WTC11 (cell line): Measurements from ENCODE around the gene CEP295NL. TPM values are rescaled to one million over a fixed set of nuclear protein-coding genes. Genes with fewer than 3 reads are reported as not detected.

ENCODE experiments used
- ATAC-seq: fragments of 200-7000 bp; cut with Tn5 transposase; 2 replicates; pipeline ENCODE4 v1.10.0; 2021; ENCODE audit warnings: mild to moderate bottlenecking, moderate library complexity
- CTCF ChIA-PET: fragments of 300-600 bp; sonication (Branson Sonifier 250); formaldehyde crosslinking; loops from one replicate; lab custom pipeline; 2021; ENCODE audit warnings: antibody characterized with exemption; lab: Charles Lee
- POLR2A ChIA-PET: fragments of 350-600 bp; sonication (Branson Sonifier 250); formaldehyde crosslinking; loops from one replicate; lab custom pipeline; 2021; ENCODE audit warnings: antibody characterized with exemption; lab: Charles Lee
- DNase-seq: peaks from one replicate; pipeline ENCODE4 v3.0.0; 2021; ENCODE audit warnings: low spot score
- H3K27ac Mint-ChIP-seq: 2 replicates; pipeline ENCODE4 v1.8.0; 2021; ENCODE audit warnings: mixed read lengths
- H3K27me3 Mint-ChIP-seq: 2 replicates; pipeline ENCODE4 v1.8.0; 2021; ENCODE audit warnings: low read depth, mild to moderate bottlenecking, moderate library complexity, mixed read lengths
- H3K36me3 Mint-ChIP-seq: 2 replicates; pipeline ENCODE4 v1.8.0; 2021; ENCODE audit warnings: mixed read lengths
- H3K4me1 Mint-ChIP-seq: 2 replicates; pipeline ENCODE4 v1.8.0; 2022; ENCODE audit warnings: mixed read lengths
- H3K4me3 Mint-ChIP-seq: 2 replicates; pipeline ENCODE4 v1.8.0; 2021; ENCODE audit warnings: mild to moderate bottlenecking, moderate library complexity, mixed read lengths
- H3K9me3 Mint-ChIP-seq: 2 replicates; pipeline ENCODE4 v1.8.0; 2021; ENCODE audit warnings: mixed read lengths
- ESRRA ChIP-seq: sonication (generic); formaldehyde crosslinking; IDR thresholded peaks from 2 replicates; pipeline ENCODE4 v1.8.1; 2022; ENCODE audit warnings: mild to moderate bottlenecking, missing genetic modification reagents, borderline replicate concordance
- ETV6 ChIP-seq: sonication (generic); formaldehyde crosslinking; IDR thresholded peaks from 2 replicates; pipeline ENCODE4 v1.8.1; 2022; ENCODE audit warnings: mild to moderate bottlenecking, missing genetic modification reagents
- FOXP4 ChIP-seq: sonication (generic); formaldehyde crosslinking; IDR thresholded peaks from 2 replicates; pipeline ENCODE4 v1.8.0; 2022; ENCODE audit warnings: mild to moderate bottlenecking, missing genetic modification reagents
- GTF2I ChIP-seq: fragments of 250-450 bp; sonication (Bioruptor Pico); conservative IDR thresholded peaks from 2 replicates; pipeline ENCODE4 v1.4.0; 2021; ENCODE audit warnings: mild to moderate bottlenecking
- IRF2 ChIP-seq: sonication (generic); formaldehyde crosslinking; IDR thresholded peaks from 2 replicates; pipeline ENCODE4 v1.8.0; 2022; ENCODE audit warnings: low read depth, missing genetic modification reagents, borderline replicate concordance
- NFATC4 ChIP-seq: fragments of 250-450 bp; sonication (Bioruptor Pico); IDR thresholded peaks from 2 replicates; pipeline ENCODE4 v1.9.0; 2021; ENCODE audit warnings: mild to moderate bottlenecking
- NFYB ChIP-seq: sonication (generic); formaldehyde crosslinking; conservative IDR thresholded peaks from 2 replicates; pipeline ENCODE4 v1.8.0; 2022; ENCODE audit warnings: low read depth, missing genetic modification reagents
- NR3C1 ChIP-seq: sonication (generic); formaldehyde crosslinking; conservative IDR thresholded peaks from 2 replicates; pipeline ENCODE4 v1.8.1; 2023; ENCODE audit warnings: low read depth, mild to moderate bottlenecking, missing genetic modification reagents
- PRDM15 ChIP-seq: sonication (generic); formaldehyde crosslinking; IDR thresholded peaks from 2 replicates; pipeline ENCODE4 v1.8.0; 2022; ENCODE audit warnings: missing genetic modification reagents
- PRRX2 ChIP-seq: fragments of 250-450 bp; sonication (Bioruptor Pico); IDR thresholded peaks from 2 replicates; pipeline ENCODE4 v1.8.0; 2021; ENCODE audit warnings: mild to moderate bottlenecking
- RORB ChIP-seq: fragments of 250-450 bp; sonication (Bioruptor Pico); IDR thresholded peaks from 2 replicates; pipeline ENCODE4 v1.9.0; 2021; ENCODE audit warnings: mild to moderate bottlenecking
- ZBTB21 ChIP-seq: sonication (generic); formaldehyde crosslinking; IDR thresholded peaks from 2 replicates; pipeline ENCODE4 v1.8.1; 2023; ENCODE audit warnings: mild to moderate bottlenecking, missing genetic modification reagents, borderline replicate concordance
- ZNF219 ChIP-seq: sonication (generic); formaldehyde crosslinking; IDR thresholded peaks from 2 replicates; pipeline ENCODE4 v1.8.0; 2023; ENCODE audit warnings: missing genetic modification reagents, mild to moderate bottlenecking, borderline replicate concordance
- ZNF232 ChIP-seq: sonication (generic); formaldehyde crosslinking; IDR thresholded peaks from 2 replicates; pipeline ENCODE4 v1.8.0; 2022; ENCODE audit warnings: mild to moderate bottlenecking, missing genetic modification reagents
- ZNF263 ChIP-seq: sonication (generic); formaldehyde crosslinking; IDR thresholded peaks from 2 replicates; pipeline ENCODE4 v1.8.1; 2022; ENCODE audit warnings: low read depth, mild to moderate bottlenecking, moderate library complexity, missing genetic modification reagents
- ZNF396 ChIP-seq: fragments of 250-450 bp; sonication (Bioruptor Pico); IDR thresholded peaks from 2 replicates; pipeline ENCODE4 v1.8.0; 2021; ENCODE audit warnings: mild to moderate bottlenecking, moderate library complexity, borderline replicate concordance
- total RNA-seq: library from RNA; stranded (reverse); gene quantifications from 3 replicates; pipeline ENCODE4 v1.2.3, GENCODE V29; 2021
- TF ChIP-seq, protein P1 (sequence below): sonication (generic); formaldehyde crosslinking; IDR thresholded peaks from 2 replicates; pipeline ENCODE4 v1.8.1; 2022; ENCODE audit warnings: mild to moderate bottlenecking, missing genetic modification reagents, moderate library complexity, borderline replicate concordance
- TF ChIP-seq, protein P2 (sequence below): sonication (generic); formaldehyde crosslinking; IDR thresholded peaks from 2 replicates; pipeline ENCODE4 v1.8.0; 2022; ENCODE audit warnings: mild to moderate bottlenecking, missing genetic modification reagents
- TF ChIP-seq, protein P3 (sequence below): fragments of 250-450 bp; sonication (Bioruptor Pico); IDR thresholded peaks from 2 replicates; pipeline ENCODE4 v1.9.0; 2021; ENCODE audit warnings: moderate library complexity, mild to moderate bottlenecking, inconsistent platforms, borderline replicate concordance

Gene CEP295NL
- total RNA-seq, 1 experiment from 2014 or later = 0.61 TPM

DNA sequence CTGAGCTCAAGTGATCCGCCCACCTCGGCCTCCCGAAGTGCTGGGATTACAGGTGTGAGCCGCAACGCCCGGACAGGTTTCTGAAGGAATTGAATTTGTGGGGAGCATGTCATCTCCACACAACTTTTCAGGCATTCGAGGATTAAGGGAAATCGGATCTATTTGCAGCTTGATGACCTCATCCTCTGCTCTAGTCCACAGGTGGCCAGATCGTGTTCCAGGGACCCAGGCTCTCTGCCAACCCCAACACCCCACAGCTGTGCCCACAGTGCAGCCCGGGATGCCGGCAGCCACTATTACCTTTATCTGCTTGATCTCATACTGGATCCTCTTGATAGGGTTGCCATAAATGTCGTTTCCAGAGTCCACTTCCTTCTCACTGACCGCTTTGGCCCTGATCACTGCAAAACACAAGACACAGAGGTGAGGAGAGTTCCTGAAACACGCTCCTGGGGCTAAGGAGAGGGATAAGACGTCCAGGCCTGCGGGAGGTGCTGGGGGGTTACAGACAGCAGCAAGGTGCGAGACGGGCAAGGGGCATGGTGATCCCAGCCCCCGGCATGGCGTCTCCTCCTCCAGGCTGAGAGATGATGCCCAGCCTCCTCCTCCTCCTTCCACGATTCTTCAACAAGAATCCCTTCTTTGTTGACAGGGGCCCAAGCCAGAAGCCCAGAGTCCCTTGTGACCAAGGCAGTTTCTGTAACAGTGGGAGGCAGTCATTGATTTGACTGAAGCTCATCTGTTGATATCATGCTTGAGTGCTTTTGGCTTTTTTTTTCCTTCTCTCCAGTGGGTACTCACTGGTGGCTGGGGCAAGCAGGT is 29.3 kb downstream of the CEP295NL start:
- TF ChIP-seq IRF2 = no peak
- POLR2A ChIA-PET = interaction anchor here (0.6 kb wide), 1 partner anchor 28 kb away, joined by 4 read pairs; no protein-coding TSS in a partner anchor
- Mint-ChIP-seq H3K4me3 (no peak overlapping the region), H3K27me3 (no peaks in the 10 kb centered on the region), H3K9me3 (no peaks in the 10 kb centered on the region), H3K27ac (no peak overlapping the region; the same call in 1 of the 2 replicates), H3K4me1 (peaks cover under 1% of the 10 kb centered on the region), H3K36me3 (peaks cover 14% of the 10 kb centered on the region)
- ATAC-seq (no peak), DNase-seq (no peak)
- CTCF ChIA-PET = interaction anchor here (0.7 to 1.4 kb wide), 5 partner anchors 8 to 272 kb away, joined by 3 to 8 read pairs (median 5); no protein-coding TSS in a partner anchor

- Mint-ChIP-seq H3K27ac (no peak overlapping the region), H3K9me3 (no peaks in the 10 kb centered on the region), H3K4me1 (no peaks in the 10 kb centered on the region), H3K4me3 (no peak overlapping the region), H3K27me3 (no peaks in the 10 kb centered on the region), H3K36me3 (peaks cover 14% of the 10 kb centered on the region)
- ATAC-seq (no peak), DNase-seq (no peak)
- no peak for TF ChIP-seq PRDM15 (CRISPR knock-in tag)
- no peak for TF ChIP-seq ESRRA
- no peak for TF ChIP-seq FOXP4 (CRISPR knock-in tag)
- TF ChIP-seq PRRX2 = no peak
- TF ChIP-seq, protein P1, sequence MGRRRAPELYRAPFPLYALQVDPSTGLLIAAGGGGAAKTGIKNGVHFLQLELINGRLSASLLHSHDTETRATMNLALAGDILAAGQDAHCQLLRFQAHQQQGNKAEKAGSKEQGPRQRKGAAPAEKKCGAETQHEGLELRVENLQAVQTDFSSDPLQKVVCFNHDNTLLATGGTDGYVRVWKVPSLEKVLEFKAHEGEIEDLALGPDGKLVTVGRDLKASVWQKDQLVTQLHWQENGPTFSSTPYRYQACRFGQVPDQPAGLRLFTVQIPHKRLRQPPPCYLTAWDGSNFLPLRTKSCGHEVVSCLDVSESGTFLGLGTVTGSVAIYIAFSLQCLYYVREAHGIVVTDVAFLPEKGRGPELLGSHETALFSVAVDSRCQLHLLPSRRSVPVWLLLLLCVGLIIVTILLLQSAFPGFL (CRISPR knock-in tag) = no peak
- TF ChIP-seq, protein P2, sequence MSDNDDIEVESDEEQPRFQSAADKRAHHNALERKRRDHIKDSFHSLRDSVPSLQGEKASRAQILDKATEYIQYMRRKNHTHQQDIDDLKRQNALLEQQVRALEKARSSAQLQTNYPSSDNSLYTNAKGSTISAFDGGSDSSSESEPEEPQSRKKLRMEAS (CRISPR knock-in tag) = no peak
- TF ChIP-seq, protein P3, sequence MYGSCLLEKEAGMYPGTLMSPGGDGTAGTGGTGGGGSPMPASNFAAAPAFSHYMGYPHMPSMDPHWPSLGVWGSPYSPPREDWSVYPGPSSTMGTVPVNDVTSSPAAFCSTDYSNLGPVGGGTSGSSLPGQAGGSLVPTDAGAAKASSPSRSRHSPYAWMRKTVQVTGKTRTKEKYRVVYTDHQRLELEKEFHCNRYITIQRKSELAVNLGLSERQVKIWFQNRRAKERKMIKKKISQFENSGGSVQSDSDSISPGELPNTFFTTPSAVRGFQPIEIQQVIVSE (CRISPR knock-in tag) = no peak
- TF ChIP-seq GTF2I (CRISPR knock-in tag) = no peak
- TF ChIP-seq ZNF396 (CRISPR knock-in tag) = no peak
- TF ChIP-seq NR3C1 = no peak
- no peak for TF ChIP-seq ZNF219 (CRISPR knock-in tag)
- CTCF ChIA-PET = interaction anchor here (1.1 kb wide), 1 partner anchor 99 kb away, joined by 4 read pairs; no protein-coding TSS in a partner anchor
- POLR2A ChIA-PET = no interaction called here
Measured at GRCh38 chr17:78872486-78872885, 30.5 kb downstream of the CEP295NL start.

GRCh38 chr17:78870621-78871020 is 32.4 kb downstream of the CEP295NL start:
- Mint-ChIP-seq H3K36me3 (peaks cover 10% of the 10 kb centered on the region), H3K27me3 (no peaks in the 10 kb centered on the region), H3K9me3 (no peaks in the 10 kb centered on the region), H3K4me1 (no peaks in the 10 kb centered on the region), H3K27ac (no peak overlapping the region), H3K4me3 (no peak overlapping the region)
- ChIA-PET POLR2A (no interaction called here), CTCF (no interaction called here)
- DNase-seq = no peak
- no peak for ATAC-seq
- no peak for TF ChIP-seq NFYB (CRISPR knock-in tag)
- no peak for TF ChIP-seq ZNF219 (CRISPR knock-in tag)
- no peak for TF ChIP-seq ZBTB21
- TF ChIP-seq RORB = no peak
- TF ChIP-seq PRDM15 (CRISPR knock-in tag) = no peak
- no peak for TF ChIP-seq NFATC4 (CRISPR knock-in tag)
- no peak for TF ChIP-seq ZNF232 (CRISPR knock-in tag)
- no peak for TF ChIP-seq ETV6 (CRISPR knock-in tag)
- no peak for TF ChIP-seq ZNF263
